Measurements from ENCODE around the gene MUC22.

MUC22 gene

GRCh38 chr6:31083742-31084354, 73.6 kb downstream of the MUC22 start:
- DNase-seq: no peak
